IgD-negative memory B cell (primary cell): ENCODE measurements around the gene PVALEF. TPM values are rescaled to one million over a fixed set of nuclear protein-coding genes. Genes with fewer than 3 reads are reported as not detected.

Source experiments
- H3K27ac Mint-ChIP-seq, 3 donors: one replicate each; pipeline ENCODE4 v1.8.0; 2020 to 2022; ENCODE audit warnings: mild to moderate bottlenecking in 3 of 3, mixed read lengths in 3 of 3, moderate library complexity in 1 of 3
- H3K27me3 Mint-ChIP-seq: one replicate; pipeline ENCODE4 v1.8.0; 2021; ENCODE audit warnings: mixed read lengths
- H3K36me3 Mint-ChIP-seq: one replicate; pipeline ENCODE4 v1.8.0; 2020; ENCODE audit warnings: mild to moderate bottlenecking, mixed read lengths
- H3K4me1 Mint-ChIP-seq, 3 donors: one replicate each; pipeline ENCODE4 v1.8.0; 2020 to 2022; ENCODE audit warnings: mixed read lengths in 3 of 3, mild to moderate bottlenecking in 1 of 3
- H3K4me3 Mint-ChIP-seq, 4 donors: one replicate each; pipeline ENCODE4 v1.8.0; 2020 to 2022; ENCODE audit warnings: mild to moderate bottlenecking in 4 of 4, mixed read lengths in 4 of 4, moderate library complexity in 3 of 4
- H3K9me3 Mint-ChIP-seq, 3 donors: one replicate each; pipeline ENCODE4 v1.8.0; 2020 to 2021; ENCODE audit warnings: mixed read lengths in 3 of 3, mild to moderate bottlenecking in 1 of 3
- polyA plus RNA-seq: library from polyadenylated mRNA; unstranded; fragments of 300-500 nt; fragmentation: Illumina TruSeq; gene quantifications from one replicate; pipeline ENCODE4 v1.2.3, GENCODE V29; 2021

The PVALEF gene
- polyA plus RNA-seq, 1 donor from 2014 or later, result not detected

- Mint-ChIP-seq H3K9me3 (no peaks in the 10 kb centered on the region), H3K36me3 (no peaks in the 10 kb centered on the region), H3K4me1 (no peaks in the 10 kb centered on the region), H3K4me3 (no peak overlapping the region), H3K27me3 (no peaks in the 10 kb centered on the region), H3K27ac (no peak overlapping the region)
Measured at GRCh38 chr17:81187586-81188490, 22.5 kb downstream of the PVALEF start.

- Mint-ChIP-seq H3K27ac (no peak overlapping the region), H3K36me3 (no peaks in the 10 kb centered on the region), H3K27me3 (no peaks in the 10 kb centered on the region), H3K9me3 (no peaks in the 10 kb centered on the region), H3K4me1 (no peaks in the 10 kb centered on the region), H3K4me3 (no peak overlapping the region)
Measured at GRCh38 chr17:81188491-81188840, 23.2 kb downstream of the PVALEF start.

GRCh38 chr17:81189016-81189415, 23.7 kb downstream of the PVALEF start:
- no peaks in the 10 kb centered on the region for H3K9me3 Mint-ChIP-seq
- no peaks in the 10 kb centered on the region for H3K27me3 Mint-ChIP-seq
- peak overlapping the region in 1 of 4 donors; percentile 39 for H3K4me3 Mint-ChIP-seq
- no peak overlapping the region for H3K27ac Mint-ChIP-seq
- H3K4me1 Mint-ChIP-seq, result no peaks in the 10 kb centered on the region
- H3K36me3 Mint-ChIP-seq, result no peaks in the 10 kb centered on the region

- Mint-ChIP-seq H3K4me1 (no peaks in the 10 kb centered on the region), H3K4me3 (no peak overlapping the region), H3K27ac (no peak overlapping the region), H3K27me3 (no peaks in the 10 kb centered on the region), H3K36me3 (no peaks in the 10 kb centered on the region), H3K9me3 (no peaks in the 10 kb centered on the region)
Measured at GRCh38 chr17:81189670-81190530, 24.6 kb downstream of the PVALEF start.

- H3K27me3 Mint-ChIP-seq, result no peaks in the 10 kb centered on the region
- H3K36me3 Mint-ChIP-seq, result no peaks in the 10 kb centered on the region
- no peak overlapping the region for H3K27ac Mint-ChIP-seq
- H3K4me3 Mint-ChIP-seq, result no peak overlapping the region
- no peaks in the 10 kb centered on the region for H3K9me3 Mint-ChIP-seq
- no peaks in the 10 kb centered on the region for H3K4me1 Mint-ChIP-seq
Measured at GRCh38 chr17:81190591-81190990, 25.3 kb downstream of the PVALEF start.

GRCh38 chr17:81191116-81191515, 25.8 kb downstream of the PVALEF start:
- Mint-ChIP-seq H3K36me3 (no peaks in the 10 kb centered on the region), H3K9me3 (no peaks in the 10 kb centered on the region), H3K4me3 (no peak overlapping the region), H3K27me3 (no peaks in the 10 kb centered on the region), H3K27ac (no peak overlapping the region), H3K4me1 (no peaks in the 10 kb centered on the region)

- Mint-ChIP-seq H3K4me1 (no peaks in the 10 kb centered on the region), H3K27me3 (no peaks in the 10 kb centered on the region), H3K9me3 (no peaks in the 10 kb centered on the region), H3K27ac (no peak overlapping the region), H3K36me3 (no peaks in the 10 kb centered on the region), H3K4me3 (no peak overlapping the region)
Measured at GRCh38 chr17:81191646-81192045, 26.3 kb downstream of the PVALEF start.

- Mint-ChIP-seq H3K4me1 (no peaks in the 10 kb centered on the region), H3K9me3 (no peaks in the 10 kb centered on the region), H3K36me3 (no peaks in the 10 kb centered on the region), H3K27me3 (no peaks in the 10 kb centered on the region), H3K4me3 (no peak overlapping the region), H3K27ac (no peak overlapping the region)
Measured at GRCh38 chr17:81192386-81193050, 27.2 kb downstream of the PVALEF start.

- H3K27me3 Mint-ChIP-seq, result no peaks in the 10 kb centered on the region
- no peak overlapping the region for H3K27ac Mint-ChIP-seq
- no peaks in the 10 kb centered on the region for H3K36me3 Mint-ChIP-seq
- no peaks in the 10 kb centered on the region for H3K9me3 Mint-ChIP-seq
- no peaks in the 10 kb centered on the region for H3K4me1 Mint-ChIP-seq
- no peak overlapping the region for H3K4me3 Mint-ChIP-seq
Measured at GRCh38 chr17:81193051-81193410, 27.7 kb downstream of the PVALEF start.

- Mint-ChIP-seq H3K4me1 (no peaks in the 10 kb centered on the region), H3K27me3 (no peaks in the 10 kb centered on the region), H3K9me3 (no peaks in the 10 kb centered on the region), H3K36me3 (no peaks in the 10 kb centered on the region), H3K4me3 (no peak overlapping the region), H3K27ac (no peak overlapping the region)
Measured at GRCh38 chr17:81193470-81194224, 28.3 kb downstream of the PVALEF start.

GRCh38 chr17:81194225-81194760, 29.0 kb downstream of the PVALEF start:
- H3K27ac Mint-ChIP-seq, result no peak overlapping the region
- H3K36me3 Mint-ChIP-seq, result no peaks in the 10 kb centered on the region
- no peaks in the 10 kb centered on the region for H3K9me3 Mint-ChIP-seq
- H3K4me1 Mint-ChIP-seq, result no peaks in the 10 kb centered on the region
- H3K4me3 Mint-ChIP-seq, result no peak overlapping the region
- H3K27me3 Mint-ChIP-seq, result no peaks in the 10 kb centered on the region

- Mint-ChIP-seq H3K36me3 (no peaks in the 10 kb centered on the region), H3K4me3 (no peak overlapping the region), H3K27me3 (no peaks in the 10 kb centered on the region), H3K27ac (no peak overlapping the region), H3K9me3 (no peaks in the 10 kb centered on the region), H3K4me1 (no peaks in the 10 kb centered on the region)
Measured at GRCh38 chr17:81194941-81195901, 29.9 kb downstream of the PVALEF start.

- Mint-ChIP-seq H3K4me3 (no peak overlapping the region), H3K27me3 (no peaks in the 10 kb centered on the region), H3K4me1 (no peaks in the 10 kb centered on the region), H3K27ac (no peak overlapping the region), H3K36me3 (no peaks in the 10 kb centered on the region), H3K9me3 (no peaks in the 10 kb centered on the region)
Measured at GRCh38 chr17:81195941-81196495, 30.7 kb downstream of the PVALEF start.
